ENCODE data around the gene RAB7B. TPM values are rescaled to one million over a fixed set of nuclear protein-coding genes. Genes with fewer than 3 reads are reported as not detected.

RAB7B gene
- total RNA-seq, 1 donor from 2014 or later: 0.82 TPM

DNA sequence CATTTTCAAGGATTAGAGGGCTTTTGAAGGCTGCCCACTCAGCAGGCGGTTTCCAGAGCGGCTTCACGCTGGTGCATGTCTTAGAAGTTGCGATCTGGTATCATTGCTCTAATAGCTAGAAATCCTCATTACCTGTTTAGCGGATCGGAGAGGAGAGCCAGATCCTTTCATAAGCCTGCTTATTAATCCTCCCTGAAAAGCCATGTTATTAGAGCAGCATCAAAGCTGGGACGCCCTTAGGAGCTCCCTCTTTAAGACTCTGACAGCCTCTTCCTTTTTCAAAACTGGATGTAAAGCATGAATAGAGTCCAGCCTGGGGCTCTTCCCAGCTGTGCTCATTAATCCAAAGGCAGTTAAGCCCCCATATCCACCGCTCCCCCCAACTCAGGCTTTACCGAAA lies 34.4 kb upstream of the RAB7B start:
- H3K27me3 Mint-ChIP-seq: peaks cover 32% of the 10 kb centered on the region
- H3K9me3 Mint-ChIP-seq: no peaks in the 10 kb centered on the region
- TF ChIP-seq, protein P1, sequence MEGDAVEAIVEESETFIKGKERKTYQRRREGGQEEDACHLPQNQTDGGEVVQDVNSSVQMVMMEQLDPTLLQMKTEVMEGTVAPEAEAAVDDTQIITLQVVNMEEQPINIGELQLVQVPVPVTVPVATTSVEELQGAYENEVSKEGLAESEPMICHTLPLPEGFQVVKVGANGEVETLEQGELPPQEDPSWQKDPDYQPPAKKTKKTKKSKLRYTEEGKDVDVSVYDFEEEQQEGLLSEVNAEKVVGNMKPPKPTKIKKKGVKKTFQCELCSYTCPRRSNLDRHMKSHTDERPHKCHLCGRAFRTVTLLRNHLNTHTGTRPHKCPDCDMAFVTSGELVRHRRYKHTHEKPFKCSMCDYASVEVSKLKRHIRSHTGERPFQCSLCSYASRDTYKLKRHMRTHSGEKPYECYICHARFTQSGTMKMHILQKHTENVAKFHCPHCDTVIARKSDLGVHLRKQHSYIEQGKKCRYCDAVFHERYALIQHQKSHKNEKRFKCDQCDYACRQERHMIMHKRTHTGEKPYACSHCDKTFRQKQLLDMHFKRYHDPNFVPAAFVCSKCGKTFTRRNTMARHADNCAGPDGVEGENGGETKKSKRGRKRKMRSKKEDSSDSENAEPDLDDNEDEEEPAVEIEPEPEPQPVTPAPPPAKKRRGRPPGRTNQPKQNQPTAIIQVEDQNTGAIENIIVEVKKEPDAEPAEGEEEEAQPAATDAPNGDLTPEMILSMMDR (conservative IDR thresholded peaks at IDR 0.05): no peak
- no peak for DNase-seq (ENCODE audit: extremely low spot score, unreplicated experiment)
- no peak overlapping the region for H3K27ac Mint-ChIP-seq
- no peaks in the 10 kb centered on the region for H3K36me3 Mint-ChIP-seq
- no peak overlapping the region for H3K4me3 Mint-ChIP-seq
- H3K4me1 Mint-ChIP-seq (ENCODE audit: unreplicated experiment): peaks cover 28% of the 10 kb centered on the region

DNA sequence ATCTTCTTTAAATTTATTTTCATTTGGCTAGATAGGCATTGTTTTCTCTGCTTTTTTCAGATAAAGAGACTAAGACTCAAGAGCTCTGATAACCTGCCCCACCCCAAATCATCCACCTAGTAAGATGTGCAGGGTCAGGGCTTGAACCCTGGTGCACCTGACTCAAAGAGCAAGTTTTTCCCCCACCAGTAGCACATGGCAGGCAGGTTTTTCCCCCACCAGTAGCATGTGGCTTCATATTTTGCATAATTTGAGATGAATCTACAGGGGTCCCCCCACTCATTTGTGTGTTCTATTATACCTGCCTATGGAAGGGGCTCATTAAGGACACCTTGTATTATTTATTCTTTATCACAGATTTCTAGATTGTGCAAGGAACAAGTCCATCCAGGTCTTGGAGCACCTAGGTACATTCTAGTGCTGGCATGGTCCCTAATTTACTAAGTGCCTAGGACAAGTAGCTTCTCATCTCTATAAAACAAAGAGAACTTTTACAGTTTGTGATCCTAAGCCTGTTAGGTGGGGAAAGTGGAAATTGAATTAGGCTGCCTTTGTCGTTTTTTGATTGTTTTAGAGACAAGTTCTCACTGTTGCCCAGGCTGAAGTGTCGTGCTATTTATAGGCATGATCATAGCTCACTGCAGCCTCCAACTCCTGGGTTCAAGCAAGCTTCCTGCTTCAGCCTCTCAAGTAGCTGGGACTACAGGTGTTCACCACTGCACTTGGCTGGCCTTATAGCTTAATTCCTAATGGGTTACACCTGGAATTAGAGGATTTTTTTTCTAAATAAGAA lies 33.7 kb upstream of the RAB7B start:
- Mint-ChIP-seq H3K9me3 (no peaks in the 10 kb centered on the region), H3K4me3 (no peak overlapping the region), H3K27ac (no peak overlapping the region), H3K36me3 (no peaks in the 10 kb centered on the region), H3K4me1 (ENCODE audit: unreplicated experiment) (peaks cover 28% of the 10 kb centered on the region), H3K27me3 (peaks cover 35% of the 10 kb centered on the region)
- TF ChIP-seq, protein P1 (conservative IDR thresholded peaks at IDR 0.05): no peak
- DNase-seq (ENCODE audit: extremely low spot score, unreplicated experiment): no peak

GRCh38 chr1:206035027-206035426 lies 31.8 kb upstream of the RAB7B start:
- H3K36me3 Mint-ChIP-seq: no peaks in the 10 kb centered on the region
- H3K9me3 Mint-ChIP-seq: no peaks in the 10 kb centered on the region
- peaks cover 32% of the 10 kb centered on the region for H3K27me3 Mint-ChIP-seq
- H3K4me1 Mint-ChIP-seq (ENCODE audit: unreplicated experiment): peaks cover 24% of the 10 kb centered on the region
- no peak overlapping the region for H3K27ac Mint-ChIP-seq
- DNase-seq (ENCODE audit: extremely low spot score, unreplicated experiment): no peak
- TF ChIP-seq, protein P1 (conservative IDR thresholded peaks at IDR 0.05): no peak
- H3K4me3 Mint-ChIP-seq: no peak overlapping the region

DNA sequence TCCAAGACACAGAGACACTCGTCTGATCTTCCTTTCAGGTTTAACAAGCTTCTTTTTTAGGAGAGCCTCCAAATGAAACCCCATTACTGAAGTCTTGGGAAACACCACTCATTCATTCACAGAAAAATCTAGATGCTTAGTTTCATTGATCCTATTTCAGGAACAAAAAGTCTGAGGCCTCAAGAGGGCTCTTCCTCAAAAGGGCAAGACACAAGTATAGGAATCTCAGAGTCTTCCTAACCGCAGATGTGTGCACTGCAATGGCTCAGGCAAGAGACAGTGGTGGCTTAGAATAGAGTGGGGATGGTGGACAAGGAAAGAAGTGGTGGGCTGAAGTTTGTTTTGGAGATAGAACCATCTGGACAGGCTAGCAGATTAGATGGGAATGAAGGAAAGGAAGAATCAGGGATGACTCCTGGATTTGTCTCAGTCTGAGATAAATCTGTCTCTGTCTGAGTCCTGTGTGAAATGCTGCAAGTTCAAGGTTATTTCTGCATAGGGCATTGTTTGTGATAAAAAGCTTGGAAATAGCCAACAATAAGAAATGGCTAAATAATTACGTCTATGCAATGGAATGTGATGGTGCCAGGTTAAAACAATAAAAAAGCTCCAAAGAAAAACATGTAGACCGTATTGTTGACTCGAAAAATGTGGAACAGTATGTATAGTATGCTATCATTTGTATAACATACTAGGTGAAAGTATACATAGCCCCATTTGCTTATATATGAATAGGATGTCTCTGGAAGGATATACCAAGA lies 29.4 kb upstream of the RAB7B start:
- H3K27ac Mint-ChIP-seq: no peak overlapping the region
- no peak for DNase-seq (ENCODE audit: extremely low spot score, unreplicated experiment)

DNA sequence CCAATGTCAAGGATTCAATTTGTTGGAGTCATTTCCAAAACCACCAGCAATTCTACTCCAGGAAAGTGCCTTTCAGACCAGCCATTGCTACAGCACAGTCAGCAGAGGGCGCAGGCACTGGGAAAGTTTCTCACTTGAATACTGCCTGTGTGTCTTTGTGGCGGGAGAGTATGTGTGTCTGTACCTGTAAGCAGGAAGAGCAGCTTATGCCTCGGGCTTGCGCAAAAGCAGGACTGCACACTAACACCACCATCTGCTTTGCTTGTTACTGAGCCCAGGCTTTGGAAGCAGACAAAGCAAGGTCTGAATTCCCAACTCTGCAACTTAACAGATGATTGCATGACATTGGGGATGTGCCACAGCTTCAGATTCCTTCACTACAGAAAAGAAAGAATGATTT lies 27.5 kb upstream of the RAB7B start:
- no peak overlapping the region for H3K27ac Mint-ChIP-seq

More for the DNA sequence above, 29.4 kb upstream of the RAB7B start:
- TF ChIP-seq, protein P1 (conservative IDR thresholded peaks at IDR 0.05): no peak
- H3K4me3 Mint-ChIP-seq: no peak overlapping the region
- H3K36me3 Mint-ChIP-seq: no peaks in the 10 kb centered on the region
- peaks cover 28% of the 10 kb centered on the region for H3K27me3 Mint-ChIP-seq
- H3K4me1 Mint-ChIP-seq (ENCODE audit: unreplicated experiment): peaks cover 16% of the 10 kb centered on the region
- no peaks in the 10 kb centered on the region for H3K9me3 Mint-ChIP-seq

More for the DNA sequence above, 27.5 kb upstream of the RAB7B start:
- Mint-ChIP-seq H3K36me3 (no peaks in the 10 kb centered on the region), H3K27me3 (peaks cover 25% of the 10 kb centered on the region), H3K4me3 (no peak overlapping the region), H3K9me3 (peaks cover 6% of the 10 kb centered on the region), H3K4me1 (ENCODE audit: unreplicated experiment) (peaks cover 13% of the 10 kb centered on the region)
- TF ChIP-seq, protein P1 (conservative IDR thresholded peaks at IDR 0.05): peak; percentile 86
- no peak for DNase-seq (ENCODE audit: extremely low spot score, unreplicated experiment)

Measured in type B pancreatic cell (in vitro differentiated cells).